NCI-H187 (cell line): Measurements from ENCODE around the gene CHERP.

Source experiments
- DNase-seq, 2 experiments: peaks; one replicate each; lab custom pipeline; 2025; lab: John Stamatoyannopoulos, UW

The CHERP gene

DNA sequence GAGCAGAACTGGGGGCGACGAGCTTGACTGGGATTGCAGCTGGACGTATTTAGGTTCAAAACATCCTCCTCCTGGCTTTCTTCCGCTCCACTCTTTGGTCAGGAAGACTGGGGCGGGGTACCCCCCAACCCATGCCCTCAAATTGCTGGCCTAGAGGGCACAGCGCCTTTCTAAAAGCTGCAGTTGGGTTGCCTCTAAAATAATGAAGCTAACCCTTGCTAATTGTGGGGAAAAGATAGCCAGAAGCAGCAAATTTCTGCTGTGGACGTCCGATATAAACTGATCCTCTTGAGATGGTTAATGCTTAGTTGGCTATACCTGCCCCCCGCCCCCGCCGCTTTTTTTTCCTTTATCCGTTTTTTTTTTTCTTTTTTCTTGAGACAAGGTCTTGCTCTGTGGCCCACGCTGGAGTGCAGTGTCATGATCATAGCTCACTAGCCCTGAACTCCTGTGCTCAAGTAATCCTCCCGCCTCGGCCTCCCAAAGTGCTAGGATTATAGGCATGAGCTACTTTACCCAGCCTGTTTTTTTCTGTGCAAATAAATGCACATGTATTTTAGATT lies 754 bp upstream of the CHERP start:
- no peak for DNase-seq

DNA sequence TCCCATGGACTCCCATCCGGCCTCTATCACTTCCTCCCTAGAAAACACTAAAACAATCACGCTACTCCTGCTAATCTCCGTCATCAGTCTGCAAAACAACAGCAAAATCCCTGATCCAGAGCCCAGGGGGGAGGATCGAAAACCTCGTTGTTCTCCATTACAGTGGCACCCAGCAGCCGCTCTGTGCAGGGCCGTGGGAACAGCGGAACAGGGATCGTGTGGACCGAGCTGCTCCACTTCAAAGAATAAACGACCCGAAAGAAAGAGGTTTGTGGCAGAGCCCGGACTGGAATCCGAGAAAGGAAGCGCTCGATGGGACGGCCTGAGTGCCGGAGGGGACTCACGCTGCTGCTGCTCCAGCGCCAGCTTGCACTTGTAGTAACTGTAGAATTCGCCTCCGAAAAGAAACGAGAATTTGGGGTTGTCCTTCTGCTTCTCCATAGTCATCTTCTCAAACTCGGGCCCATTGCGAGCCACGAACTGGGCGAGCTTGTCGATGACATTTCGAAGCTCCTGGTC lies 652 bp downstream of the CHERP start:
- no peak for DNase-seq

DNA sequence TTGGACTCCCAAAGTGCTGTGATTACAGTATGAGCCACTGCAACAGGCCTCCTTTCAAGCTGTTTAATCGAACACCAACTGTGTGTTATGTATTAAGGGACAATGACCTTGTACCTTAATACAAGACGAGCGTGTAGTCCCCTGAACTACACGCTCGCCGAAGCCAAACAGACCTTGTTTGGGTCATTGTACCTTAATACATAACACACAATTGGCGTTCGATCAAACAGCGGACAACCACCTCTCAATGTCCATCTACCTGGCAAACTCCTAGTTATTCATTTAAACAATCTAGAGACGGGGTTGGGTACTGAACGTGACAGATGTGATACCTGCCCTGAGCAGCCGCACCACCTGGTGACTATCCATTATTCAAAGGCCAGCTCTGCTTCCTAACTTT lies 1.3 kb downstream of the CHERP start:
- no peak for DNase-seq

GRCh38 chr19:16537111-16537510 lies 5.1 kb downstream of the CHERP start:
- no peak for DNase-seq

DNA sequence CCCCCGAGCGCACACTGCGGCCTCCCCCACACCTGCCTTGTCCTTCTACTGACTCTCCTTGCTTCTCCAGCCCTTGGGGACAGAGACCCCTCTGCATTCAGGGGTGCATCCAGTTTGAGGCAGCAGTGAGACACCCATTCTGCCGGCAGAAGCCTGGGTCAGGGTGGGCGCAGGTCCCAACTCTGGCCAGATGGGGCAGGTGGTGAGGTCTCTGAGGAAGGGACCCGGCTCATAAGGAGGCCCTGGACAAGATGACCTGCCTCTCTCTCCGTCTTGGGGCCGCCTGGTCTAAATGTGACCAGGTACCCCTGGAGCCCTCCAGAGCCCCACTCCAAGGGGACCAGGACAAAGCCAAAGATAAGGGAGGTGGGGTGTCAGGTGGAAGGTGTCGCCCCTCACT lies 6.1 kb downstream of the CHERP start:
- DNase-seq, result no peak

DNA sequence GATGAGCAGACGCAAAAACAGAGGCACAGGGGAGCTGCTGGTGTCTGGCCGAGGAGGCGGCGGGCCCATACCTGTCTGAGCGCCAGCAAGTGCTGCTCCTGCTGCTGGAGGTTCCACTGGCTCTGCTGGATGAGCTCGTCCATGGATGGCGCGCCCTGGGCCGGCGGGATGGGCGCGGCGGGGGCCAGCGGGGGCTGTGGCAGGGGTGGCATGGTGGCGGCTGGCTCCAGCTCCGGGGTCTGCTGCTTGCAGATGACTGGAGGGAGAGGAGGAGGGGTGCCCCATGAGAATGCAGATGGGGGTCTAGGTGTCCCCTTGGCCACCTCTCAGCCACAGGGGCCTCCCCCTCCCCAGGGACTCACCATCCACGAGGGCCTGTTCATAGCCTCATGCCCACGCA lies 6.9 kb downstream of the CHERP start:
- DNase-seq, result no peak

DNA sequence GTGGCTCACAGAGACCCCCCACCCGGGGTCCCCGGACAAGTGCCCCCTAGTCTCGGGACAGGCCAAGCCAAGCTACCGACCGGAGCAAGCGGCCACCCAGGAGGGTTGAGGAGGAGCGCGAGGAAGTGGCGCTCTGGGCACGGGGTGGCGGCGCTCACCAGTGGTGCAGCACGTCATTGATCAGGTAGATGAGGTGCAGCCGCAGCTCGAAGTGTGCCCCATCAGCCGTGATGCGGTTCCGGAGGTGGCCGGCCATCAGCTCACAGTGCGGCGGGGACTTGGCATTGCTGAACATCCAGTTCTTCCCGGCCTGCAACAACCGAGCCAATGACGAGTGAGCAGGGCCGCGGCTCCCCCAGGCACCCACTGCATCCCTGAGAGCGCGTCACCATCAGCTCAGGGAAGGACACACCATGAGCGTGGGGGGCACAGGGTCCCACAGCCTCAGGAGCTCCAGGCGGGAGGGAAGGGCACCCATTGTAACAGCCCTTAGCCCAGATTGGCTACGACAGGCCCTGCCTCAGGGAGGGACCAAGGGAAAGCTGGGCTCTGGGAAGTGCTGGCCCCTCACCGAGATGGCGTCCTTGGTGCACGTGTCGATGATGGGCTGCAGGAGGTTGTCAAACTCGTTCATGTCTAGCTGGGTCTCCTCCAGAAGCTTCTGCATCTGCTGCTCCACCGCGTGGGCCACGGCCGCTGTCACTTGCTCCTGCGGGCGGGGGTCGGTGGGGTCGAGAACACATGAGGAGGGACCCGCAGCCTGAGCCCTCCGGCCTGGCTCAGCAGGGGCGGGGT lies 9.6 kb downstream of the CHERP start:
- no peak for DNase-seq

GRCh38 chr19:16531380-16531669 lies 10.9 kb downstream of the CHERP start:
- no peak for DNase-seq

- no peak for DNase-seq
Observed at GRCh38 chr19:16530540-16531379, 11.5 kb downstream of the CHERP start.

DNA sequence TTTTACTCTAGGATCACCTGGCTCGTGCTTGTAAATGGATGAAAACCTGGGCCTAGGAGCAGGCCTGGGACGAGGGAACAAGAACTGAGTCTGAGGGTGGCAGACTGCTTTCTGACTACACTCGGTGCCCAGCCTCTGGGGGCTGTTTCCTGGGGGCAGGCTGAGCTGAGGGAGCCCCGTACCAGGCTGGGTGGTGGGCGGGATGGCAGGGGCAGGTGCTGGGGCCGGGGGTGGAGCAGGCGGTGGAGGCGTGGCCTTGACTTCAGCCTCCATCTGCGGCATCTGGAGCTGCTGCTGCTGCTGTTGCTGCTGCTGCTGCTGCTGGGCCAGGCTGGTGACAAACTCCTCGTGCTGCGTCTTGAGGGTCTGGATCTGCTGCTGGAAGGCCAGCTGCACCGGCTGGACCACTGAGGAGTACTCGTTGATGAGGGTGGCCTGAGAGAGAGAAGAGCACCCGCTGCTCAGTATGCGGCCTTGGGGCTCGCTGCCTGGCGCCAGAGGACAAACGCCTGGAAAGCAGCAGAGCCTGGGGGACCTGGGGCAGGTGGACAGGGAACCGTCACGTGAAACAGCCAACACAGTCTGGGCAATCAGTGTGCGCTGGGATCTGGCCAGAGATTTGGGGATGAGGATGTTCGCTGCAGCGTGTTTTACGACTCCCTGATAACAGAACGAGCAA lies 12.6 kb downstream of the CHERP start:
- no peak for DNase-seq

GRCh38 chr19:16527971-16528521 lies 14.2 kb downstream of the CHERP start:
- no peak for DNase-seq

GRCh38 chr19:16527334-16527935 lies 14.8 kb downstream of the CHERP start:
- no peak for DNase-seq

DNA sequence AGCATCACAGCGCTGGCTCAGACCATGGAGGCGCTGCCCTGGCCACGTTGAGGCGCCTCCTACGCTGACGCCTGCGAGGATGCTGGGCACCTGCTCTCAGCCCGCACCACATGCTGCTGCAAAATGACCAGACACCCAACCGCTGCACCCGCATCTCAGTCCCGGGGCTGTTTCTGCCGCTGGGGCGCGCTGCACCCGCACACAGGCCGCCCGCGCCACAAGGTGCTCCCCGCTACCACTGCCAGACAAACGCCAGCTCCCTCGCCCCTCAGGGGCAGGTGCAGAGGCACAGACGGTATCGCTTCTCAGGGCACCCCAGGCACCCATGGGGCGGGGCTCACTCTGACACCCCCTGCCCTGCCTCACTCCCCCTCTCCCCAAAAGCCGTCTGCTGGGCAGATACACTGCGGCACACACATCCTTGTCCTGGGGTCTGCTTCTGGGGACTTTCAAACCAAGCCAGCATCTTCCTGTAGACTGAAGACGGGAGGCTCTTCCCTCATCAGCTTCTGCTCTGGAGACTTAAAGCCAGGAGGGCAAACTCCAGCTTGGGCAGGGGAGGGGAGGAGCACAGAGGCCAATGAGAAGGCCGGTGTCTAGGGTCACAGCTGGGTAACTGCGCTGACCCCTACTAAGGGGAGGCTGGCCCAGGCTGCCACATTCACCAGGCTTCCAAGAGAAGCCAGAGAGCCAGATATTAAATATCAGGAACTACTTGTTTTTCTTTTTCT lies 16.3 kb downstream of the CHERP start:
- no peak for DNase-seq

DNA sequence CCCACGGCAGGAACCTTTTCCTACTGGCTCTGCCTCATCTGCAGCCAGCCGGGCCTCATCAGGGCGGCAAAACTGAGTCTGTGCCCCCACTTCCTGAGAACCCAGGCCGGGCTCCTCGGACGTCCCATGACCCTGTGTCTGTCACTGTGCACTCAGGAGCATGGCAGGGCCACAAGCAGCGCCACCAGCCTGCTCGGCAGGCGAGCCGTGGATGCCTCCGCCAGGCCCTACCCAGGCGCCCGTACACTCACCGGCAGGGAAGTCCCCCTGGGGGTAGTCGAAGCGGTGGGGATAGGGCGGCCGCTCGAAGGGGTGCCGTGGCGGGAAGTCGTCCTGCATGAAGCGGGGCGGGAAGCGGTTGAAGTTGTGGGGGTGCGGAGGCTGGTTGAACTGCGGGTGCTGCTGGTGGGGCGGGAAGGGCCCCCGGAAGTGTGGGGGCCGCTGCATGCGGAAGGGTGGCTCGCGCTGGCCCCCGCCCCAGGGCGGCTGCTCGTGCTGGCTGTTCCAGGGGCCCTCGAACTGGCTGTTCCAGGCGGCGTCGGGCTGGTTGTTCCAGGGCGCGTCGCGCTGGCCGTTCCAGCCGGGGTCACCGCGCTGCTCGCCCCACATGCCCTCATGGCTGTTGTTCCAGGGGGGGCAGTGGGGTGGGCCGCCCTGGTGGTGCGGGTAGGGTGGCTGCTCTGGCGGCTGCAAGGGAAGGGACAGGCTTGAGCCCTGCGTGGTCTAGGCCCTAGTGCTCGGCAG lies 17.1 kb downstream of the CHERP start:
- DNase-seq, result no peak

DNA sequence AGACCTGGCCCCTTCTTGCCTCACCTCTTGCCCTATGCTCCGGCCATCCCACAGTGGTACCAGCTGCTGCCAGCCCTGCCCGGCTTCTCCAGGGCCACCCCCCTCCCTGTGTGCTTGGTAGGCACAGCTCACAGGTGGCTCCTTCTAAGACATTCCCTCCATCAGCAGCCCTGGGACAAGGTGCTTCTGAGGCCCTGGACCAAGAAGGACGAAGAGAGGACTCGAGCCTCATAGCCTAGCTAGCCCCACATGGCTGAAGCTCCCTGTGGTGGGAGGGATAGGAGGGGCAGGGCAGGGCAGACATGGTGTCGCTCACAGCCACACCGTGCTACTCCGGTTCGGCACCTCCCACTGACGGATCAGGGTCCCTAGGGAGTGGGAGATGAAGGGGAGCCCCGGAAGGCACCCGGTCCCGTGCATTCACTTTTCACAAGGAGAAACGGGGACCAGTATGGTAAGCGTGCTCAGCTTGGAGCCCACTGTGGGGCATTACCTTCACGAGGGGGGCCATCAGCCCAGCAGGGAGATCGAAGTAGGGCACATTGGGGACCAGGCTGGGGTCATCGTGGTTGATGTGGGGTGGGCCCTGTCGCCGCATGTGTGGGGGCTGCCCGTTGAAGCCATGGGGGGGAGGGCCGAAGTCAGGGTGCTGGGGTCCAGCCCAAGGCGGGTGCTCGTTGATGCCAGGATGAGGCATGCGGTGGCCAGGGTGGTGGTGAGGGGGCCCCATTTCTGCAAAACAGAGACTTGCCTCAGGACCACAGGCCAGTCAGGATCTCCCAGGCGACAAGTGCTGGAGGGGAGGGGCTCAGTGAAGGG lies 19.5 kb downstream of the CHERP start:
- no peak for DNase-seq

DNA sequence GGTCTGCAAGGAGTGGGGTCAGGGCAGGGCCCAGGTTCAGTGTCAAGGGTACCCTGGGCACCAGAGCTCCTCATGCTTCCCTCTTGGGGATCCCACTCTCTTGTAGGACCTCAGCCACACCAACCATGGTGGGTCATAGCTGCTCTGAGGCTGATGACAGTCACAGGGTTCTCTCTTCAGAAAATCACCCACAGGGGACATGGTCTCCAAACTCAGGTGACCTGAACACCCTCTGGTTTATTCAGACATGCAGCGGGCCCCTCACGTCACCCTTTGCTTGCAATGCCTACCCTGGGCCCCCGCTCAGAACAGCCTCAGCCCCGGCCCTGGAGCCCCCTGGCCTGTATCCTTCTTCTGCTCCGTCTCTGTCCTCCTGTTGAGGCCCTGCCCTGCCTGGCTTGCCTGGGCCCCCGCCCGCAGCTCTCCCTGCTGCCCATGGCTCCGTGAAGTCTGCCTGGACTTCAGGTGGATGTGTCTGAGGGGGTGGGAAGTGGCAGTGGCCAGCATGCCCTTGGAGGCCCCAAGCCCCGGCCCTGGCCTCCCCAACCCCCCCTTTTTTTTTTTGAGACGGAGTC lies 20.4 kb downstream of the CHERP start:
- no peak for DNase-seq

DNA sequence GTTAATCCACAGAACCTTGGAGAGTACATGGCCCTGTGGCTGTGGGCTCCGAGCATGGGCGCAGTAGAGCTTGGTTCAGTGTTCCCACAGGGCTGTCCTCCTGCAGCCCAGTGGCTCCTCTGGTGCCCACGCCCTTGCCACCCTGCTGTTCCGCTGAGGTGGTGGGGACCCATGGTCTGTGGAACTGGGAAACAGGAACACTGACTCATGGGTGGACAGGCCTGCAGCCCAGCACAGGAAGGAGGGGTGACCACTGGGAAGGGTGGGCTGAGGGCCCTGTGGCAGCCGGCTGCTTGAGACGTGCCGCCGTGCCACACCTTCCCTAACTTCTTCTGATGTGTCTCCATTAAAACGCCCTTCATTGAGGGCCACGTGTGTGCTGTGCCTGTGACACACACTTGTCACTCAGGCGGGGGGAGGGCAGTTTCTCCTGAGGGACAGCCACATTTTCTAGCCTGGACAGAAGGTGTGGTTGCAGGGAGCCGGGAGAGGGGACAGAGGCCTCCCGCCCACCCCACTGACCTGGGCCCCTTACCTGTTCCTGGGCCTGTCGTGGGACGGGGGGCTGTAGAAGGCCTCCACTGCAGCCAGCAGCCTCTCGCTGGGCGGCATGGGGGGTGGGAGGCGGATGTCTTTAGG lies 21.1 kb downstream of the CHERP start:
- no peak for DNase-seq
